ENCODE results near the gene KBTBD6. TPM values are rescaled to one million over a fixed set of nuclear protein-coding genes. Genes with fewer than 3 reads are reported as not detected.
"Not testable (repeated sequence)": the region's sequence is repeated elsewhere in the genome, so short reads cannot be mapped to it uniquely, and the experiment has no call there.

Gene KBTBD6, protein sequence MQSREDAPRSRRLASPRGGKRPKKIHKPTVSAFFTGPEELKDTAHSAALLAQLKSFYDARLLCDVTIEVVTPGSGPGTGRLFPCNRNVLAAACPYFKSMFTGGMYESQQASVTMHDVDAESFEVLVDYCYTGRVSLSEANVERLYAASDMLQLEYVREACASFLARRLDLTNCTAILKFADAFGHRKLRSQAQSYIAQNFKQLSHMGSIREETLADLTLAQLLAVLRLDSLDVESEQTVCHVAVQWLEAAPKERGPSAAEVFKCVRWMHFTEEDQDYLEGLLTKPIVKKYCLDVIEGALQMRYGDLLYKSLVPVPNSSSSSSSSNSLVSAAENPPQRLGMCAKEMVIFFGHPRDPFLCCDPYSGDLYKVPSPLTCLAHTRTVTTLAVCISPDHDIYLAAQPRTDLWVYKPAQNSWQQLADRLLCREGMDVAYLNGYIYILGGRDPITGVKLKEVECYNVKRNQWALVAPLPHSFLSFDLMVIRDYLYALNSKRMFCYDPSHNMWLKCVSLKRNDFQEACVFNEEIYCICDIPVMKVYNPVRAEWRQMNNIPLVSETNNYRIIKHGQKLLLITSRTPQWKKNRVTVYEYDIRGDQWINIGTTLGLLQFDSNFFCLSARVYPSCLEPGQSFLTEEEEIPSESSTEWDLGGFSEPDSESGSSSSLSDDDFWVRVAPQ
- polyA plus RNA-seq (ENCODE audit: insufficient read length in 3 of 3): 10 to 100 TPM; 15.8 to 20.6 (median 19.3) TPM
- long read RNA-seq, donor 1, full-length matches to known transcripts: 9 of 9 reads
- long read RNA-seq, donor 1, partial matches to known transcripts: 0 of 9 reads
- long read RNA-seq, donor 1, other reads (novel, unspliced or antisense): 0 of 9 reads
- long read RNA-seq, donor 2, full-length matches to known transcripts: 20 of 20 reads
- long read RNA-seq, donor 2, partial matches to known transcripts: 0 of 20 reads
- long read RNA-seq, donor 2, other reads (novel, unspliced or antisense): 0 of 20 reads
- long read RNA-seq, donor 3, full-length matches to known transcripts: 22 of 22 reads
- long read RNA-seq, donor 3, partial matches to known transcripts: 0 of 22 reads
- long read RNA-seq, donor 3, other reads (novel, unspliced or antisense): 0 of 22 reads
- long read RNA-seq, donor 4, full-length matches to known transcripts: 11 of 11 reads
- long read RNA-seq, donor 4, partial matches to known transcripts: 0 of 11 reads
- long read RNA-seq, donor 4, other reads (novel, unspliced or antisense): 0 of 11 reads
- long read RNA-seq, donor 5: 0 reads
- long read RNA-seq, donor 6, full-length matches to known transcripts: 22 of 22 reads
- long read RNA-seq, donor 6, partial matches to known transcripts: 0 of 22 reads
- long read RNA-seq, donor 6, other reads (novel, unspliced or antisense): 0 of 22 reads
- long read RNA-seq, donor 7, full-length matches to known transcripts: 19 of 19 reads
- long read RNA-seq, donor 7, partial matches to known transcripts: 0 of 19 reads
- long read RNA-seq, donor 7, other reads (novel, unspliced or antisense): 0 of 19 reads
- long read RNA-seq, donor 8: 0 reads
- long read RNA-seq, donor 9, full-length matches to known transcripts: 17 of 17 reads
- long read RNA-seq, donor 9, partial matches to known transcripts: 0 of 17 reads
- long read RNA-seq, donor 9, other reads (novel, unspliced or antisense): 0 of 17 reads
- long read RNA-seq, donor 10, full-length matches to known transcripts: 23 of 23 reads
- long read RNA-seq, donor 10, partial matches to known transcripts: 0 of 23 reads
- long read RNA-seq, donor 10, other reads (novel, unspliced or antisense): 0 of 23 reads
- long read RNA-seq, donor 11, full-length matches to known transcripts: 11 of 11 reads
- long read RNA-seq, donor 11, partial matches to known transcripts: 0 of 11 reads
- long read RNA-seq, donor 11, other reads (novel, unspliced or antisense): 0 of 11 reads
- long read RNA-seq, donor 12, full-length matches to known transcripts: 10 of 10 reads
- long read RNA-seq, donor 12, partial matches to known transcripts: 0 of 10 reads
- long read RNA-seq, donor 12, other reads (novel, unspliced or antisense): 0 of 10 reads
- long read RNA-seq, donor 13: 0 reads
- long read RNA-seq, donor 14, full-length matches to known transcripts: 7 of 7 reads
- long read RNA-seq, donor 14, partial matches to known transcripts: 0 of 7 reads
- long read RNA-seq, donor 14, other reads (novel, unspliced or antisense): 0 of 7 reads
- long read RNA-seq, donor 15, full-length matches to known transcripts: 4 of 4 reads
- long read RNA-seq, donor 15, partial matches to known transcripts: 0 of 4 reads
- long read RNA-seq, donor 15, other reads (novel, unspliced or antisense): 0 of 4 reads
- long read RNA-seq, donor 16, full-length matches to known transcripts: 43 of 43 reads
- long read RNA-seq, donor 16, partial matches to known transcripts: 0 of 43 reads
- long read RNA-seq, donor 16, other reads (novel, unspliced or antisense): 0 of 43 reads

DNA sequence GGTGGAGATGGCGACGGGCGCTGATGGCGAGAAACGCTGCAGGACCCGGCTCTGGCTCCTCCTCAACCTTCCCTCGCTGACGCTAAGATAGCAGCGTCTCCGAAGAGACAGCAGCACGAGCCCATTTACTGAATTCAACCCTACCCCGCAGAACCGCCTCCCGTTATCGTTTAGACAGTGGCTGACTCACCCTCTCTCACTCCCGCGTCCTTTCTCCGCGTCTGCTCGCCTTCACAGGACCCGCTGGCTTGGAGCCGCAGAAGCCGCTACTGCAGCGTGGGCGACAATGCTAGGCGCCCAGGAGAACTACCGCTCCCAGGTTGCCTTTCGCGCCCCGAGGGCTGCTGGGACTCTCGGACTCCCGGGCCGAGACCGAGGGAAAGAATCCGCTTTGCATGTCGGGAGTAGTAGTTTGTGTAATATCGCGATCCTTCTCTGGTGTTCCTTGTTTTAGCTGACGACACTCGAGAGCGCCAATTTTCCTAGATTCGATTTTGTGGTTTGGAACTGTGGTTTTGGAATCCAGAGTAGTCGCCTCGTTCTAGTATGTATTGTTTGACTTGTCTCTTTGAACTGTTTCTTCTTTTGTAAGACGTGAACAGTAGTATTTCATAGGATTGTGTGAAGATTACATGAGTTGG, at the start of gene KBTBD6:
Gene KBTBD6 (minus strand): TSS at position 291 of the 641 bp plus-strand sequence. CDS start 291 bp downstream, outside the sequence.
- peak; percentile 87 to 98 (median 96) for DNase-seq (ENCODE audit: extremely low read depth in 1 of 11, low read depth in 9 of 11, low spot score in 4 of 11)

DNA sequence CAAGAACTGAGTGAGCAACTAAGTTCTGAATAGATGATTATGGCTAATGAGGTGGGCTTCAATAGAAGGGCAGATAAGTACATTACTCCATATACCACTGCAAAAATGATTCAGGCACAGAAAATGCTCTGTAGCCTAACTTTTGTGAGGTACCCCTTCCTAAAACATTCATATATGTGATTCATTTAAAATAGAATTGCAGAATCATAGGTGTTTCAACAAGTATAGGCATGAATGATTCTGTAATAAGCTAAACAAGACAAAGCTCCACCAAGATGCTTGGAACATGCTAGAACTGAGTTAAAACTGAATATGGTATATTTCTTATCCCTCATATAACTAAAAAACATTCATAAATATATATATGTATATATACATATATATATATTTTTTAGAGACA, 49.6 kb upstream of the KBTBD6 start:
- DNase-seq (ENCODE audit: extremely low read depth in 1 of 11, low read depth in 9 of 11, low spot score in 4 of 11): no peak

DNA sequence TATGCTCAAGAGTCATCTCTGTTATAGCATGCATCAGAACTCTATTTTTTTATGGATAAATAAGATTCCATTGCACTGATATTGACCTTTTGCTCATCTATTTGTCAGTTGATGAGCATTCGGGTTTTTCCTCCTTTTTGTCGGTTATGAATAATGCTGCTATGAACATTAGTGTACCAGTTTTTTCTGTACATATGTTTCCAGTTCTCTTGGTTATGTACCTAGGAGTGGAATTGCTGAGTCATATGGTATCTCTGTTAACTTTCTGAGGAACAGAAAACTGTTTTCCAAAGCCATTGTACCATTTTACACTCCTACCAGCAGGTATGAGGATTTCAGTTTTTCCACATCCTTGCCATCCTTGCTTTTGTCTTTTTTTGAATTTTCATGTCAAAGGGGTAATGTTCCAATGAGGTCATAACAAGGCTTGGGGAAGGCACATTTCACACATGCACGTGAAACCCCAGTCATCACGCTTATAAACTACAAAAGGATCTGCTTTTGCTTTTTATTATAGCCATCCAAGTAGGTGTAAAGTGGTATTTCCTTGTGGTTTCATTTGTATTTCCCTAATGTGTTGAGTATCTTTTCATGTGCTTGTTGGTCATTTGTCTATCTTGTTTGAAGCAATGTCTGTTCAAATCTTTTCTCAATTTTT, 47.1 kb upstream of the KBTBD6 start:
- no peak for DNase-seq (ENCODE audit: extremely low read depth in 1 of 11, low read depth in 9 of 11, low spot score in 4 of 11)

DNA sequence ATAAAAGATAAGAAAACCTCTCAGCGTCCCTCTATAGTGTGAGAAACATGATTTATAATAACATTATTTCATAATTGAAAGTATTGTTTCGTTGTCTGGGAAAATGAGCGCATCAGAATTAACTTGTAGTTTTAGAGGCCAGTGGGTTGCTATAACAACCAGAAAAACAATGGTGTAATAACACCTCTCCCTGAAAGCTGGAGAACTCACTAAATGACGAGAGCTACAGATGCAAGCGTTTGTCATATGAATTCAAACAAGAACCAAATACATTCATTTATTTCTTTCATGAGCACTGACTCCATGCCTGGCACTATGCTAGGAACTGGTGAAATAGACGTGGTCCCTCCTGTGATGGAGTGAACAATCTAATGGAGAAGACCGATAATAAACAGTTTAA, 45.4 kb upstream of the KBTBD6 start:
- DNase-seq (ENCODE audit: extremely low read depth in 1 of 11, low read depth in 9 of 11, low spot score in 4 of 11): no peak

DNA sequence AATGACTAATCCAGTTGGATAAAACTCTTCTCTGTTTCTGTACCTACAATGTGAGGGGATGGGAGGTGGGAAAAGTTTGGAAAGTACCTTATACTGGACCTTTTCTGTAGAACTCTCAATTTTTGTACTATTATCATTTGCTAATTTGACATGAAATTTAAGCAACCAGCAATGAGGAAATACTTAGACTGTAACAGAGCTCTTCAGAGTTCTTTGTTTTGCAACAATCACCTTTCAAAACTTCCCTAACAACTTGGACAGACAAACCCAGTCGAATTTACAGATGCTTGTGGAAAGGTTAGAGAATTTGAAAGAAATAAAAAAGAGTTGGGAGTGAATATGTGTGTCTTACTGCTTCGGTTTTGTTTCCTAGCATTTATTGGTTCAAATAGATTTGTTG, 45.0 kb upstream of the KBTBD6 start:
- no peak for DNase-seq (ENCODE audit: extremely low read depth in 1 of 11, low read depth in 9 of 11, low spot score in 4 of 11)

DNA sequence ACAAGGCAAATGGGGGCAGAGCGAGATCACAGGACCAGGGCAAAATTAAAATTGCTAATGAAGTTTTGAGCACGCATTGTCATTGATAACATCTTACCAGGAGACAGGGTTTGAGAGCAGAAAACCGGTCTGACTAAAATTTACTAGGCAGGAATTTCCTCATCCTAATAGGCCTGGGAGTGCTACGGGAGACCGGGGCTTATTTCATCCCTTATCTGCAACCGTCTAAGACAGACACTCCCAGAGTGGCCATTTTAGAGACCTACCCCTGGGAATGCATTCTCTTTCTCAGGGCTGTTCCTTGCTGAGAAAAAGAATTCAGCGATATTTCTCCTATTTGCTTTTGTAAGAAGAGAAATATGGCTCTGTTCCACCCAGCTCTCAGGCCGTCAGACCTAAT, 43.0 kb upstream of the KBTBD6 start:
- not testable (repeated sequence) for DNase-seq (ENCODE audit: extremely low read depth in 1 of 11, low read depth in 9 of 11, low spot score in 4 of 11)

DNA sequence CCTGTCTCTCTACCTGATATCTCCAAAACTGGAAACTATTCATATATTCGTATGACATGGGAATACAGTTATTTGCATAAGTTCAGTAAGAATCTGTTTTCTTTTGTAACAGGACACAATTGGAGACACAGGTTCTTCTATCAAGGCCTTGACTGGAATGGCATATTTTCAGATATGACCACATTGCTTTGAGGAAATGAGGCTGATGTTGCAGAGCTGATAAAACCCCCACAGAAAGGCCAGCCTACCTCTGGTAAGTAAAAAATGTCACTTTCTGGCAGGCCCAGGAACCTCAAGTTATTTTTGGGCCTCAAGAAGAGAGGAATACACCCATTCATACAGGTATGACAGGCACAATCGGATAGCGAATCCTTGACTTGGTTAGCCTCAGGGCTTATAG, 29.5 kb upstream of the KBTBD6 start:
- DNase-seq (ENCODE audit: extremely low read depth in 1 of 11, low read depth in 9 of 11, low spot score in 4 of 11): no peak

DNA sequence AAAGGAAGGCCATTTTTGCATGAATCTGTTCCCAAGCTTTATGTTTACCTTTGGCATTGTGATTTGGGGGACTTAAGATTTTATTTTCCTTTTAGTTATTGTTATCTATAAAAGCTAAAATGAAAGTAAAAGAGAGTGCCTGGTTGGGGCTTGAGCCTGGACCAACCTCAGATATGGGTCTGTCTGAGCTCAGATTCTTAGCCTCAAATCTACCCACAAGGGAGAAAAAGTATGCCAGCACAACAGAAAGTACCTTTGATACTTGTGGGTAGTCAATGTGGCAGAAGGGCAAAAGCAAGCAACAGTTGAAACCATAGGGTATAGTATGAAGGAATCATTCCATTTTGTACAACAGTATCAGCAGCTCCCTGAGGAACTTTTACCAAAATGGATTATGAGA, 26.6 kb upstream of the KBTBD6 start:
- DNase-seq (ENCODE audit: extremely low read depth in 1 of 11, low read depth in 9 of 11, low spot score in 4 of 11): no peak

DNA sequence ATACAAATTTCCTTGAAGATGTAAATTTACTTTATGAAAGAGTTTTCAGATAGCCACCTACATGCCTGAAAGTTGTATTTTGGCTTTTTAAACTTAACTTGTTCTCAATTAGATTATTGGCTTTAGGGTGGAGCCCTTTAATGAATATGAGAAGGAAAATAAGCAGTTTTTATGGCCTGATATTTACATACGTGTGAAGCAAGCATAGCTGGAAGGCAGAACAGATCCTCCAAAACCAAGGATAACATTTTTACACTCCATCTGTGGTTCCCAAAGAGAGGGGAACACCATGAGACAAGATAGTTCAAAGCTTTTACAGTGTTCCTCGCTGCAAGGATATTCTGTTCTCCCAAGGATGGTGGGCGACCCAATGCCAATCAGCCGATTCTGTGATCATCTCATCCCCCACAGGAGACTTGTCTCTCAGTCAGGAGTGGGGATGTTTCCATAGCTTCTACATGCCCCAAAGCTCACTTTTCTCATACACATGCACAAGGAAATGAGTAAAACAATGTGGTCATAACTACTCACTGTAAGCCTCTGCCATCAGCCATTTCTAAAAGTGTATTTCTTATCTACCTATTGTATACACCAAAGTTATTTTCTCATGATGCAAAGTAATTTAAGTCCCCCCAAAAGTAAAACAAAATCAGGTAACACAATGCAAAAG, 24.6 kb upstream of the KBTBD6 start:
- no peak for DNase-seq (ENCODE audit: extremely low read depth in 1 of 11, low read depth in 9 of 11, low spot score in 4 of 11)

DNA sequence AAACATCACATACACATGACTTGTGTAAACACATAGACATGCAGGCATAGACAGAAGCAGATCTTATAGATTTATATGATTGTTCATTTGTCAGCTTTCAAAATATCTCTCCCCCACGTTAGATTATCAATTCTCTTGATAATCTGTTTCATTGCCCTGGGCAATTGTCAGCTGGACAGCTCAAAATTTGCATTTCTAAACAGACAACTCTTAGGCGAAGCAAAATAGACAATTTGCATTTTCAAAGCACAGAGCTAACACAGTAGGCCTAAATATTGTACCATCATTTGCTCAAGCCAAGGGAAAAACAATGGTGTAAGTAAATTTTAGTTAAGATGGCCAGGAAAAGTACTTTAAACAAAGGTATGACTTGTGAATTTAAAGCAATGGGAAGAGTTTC, 24.0 kb upstream of the KBTBD6 start:
- DNase-seq (ENCODE audit: extremely low read depth in 1 of 11, low read depth in 9 of 11, low spot score in 4 of 11): no peak

DNA sequence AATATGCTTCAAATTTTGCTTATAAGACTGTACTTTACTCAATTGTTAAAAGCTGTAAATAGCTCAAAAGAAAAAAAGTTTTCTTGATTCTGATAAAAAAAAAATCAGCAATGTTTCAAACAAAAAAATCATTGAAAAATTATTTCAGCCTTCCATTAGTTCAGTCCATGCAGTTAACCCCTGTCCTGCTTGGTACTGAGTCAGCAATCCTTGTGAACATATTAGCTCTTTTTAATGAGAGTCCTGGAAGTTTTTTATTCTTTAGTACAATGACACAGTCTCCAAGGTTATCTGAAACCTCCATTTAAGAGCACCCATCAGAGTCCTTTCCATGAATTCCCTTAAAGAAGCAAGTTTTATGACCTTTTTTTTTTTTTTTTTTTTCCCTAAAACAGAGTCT, 21.4 kb upstream of the KBTBD6 start:
- DNase-seq (ENCODE audit: extremely low read depth in 1 of 11, low read depth in 9 of 11, low spot score in 4 of 11): no peak

DNA sequence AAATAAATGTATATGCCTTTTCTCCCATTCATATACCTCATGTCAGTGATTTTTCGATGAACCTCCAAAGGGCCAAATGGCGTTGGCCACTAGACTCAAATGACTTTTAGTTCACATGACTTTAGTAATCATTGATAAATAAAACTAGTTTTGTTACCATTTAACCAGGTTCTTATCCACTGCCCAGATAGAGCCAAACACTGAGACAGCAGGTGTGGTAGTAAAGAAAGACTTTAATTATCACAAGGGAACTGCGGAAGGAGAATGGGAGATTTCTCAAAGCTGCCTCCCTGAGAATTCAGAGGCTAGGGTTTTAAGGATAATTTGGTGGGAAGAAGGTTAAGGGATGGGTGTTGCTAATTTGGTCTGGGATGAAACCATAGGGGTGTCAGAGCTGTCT, 19.4 kb upstream of the KBTBD6 start:
- DNase-seq (ENCODE audit: extremely low read depth in 1 of 11, low read depth in 9 of 11, low spot score in 4 of 11): no peak

DNA sequence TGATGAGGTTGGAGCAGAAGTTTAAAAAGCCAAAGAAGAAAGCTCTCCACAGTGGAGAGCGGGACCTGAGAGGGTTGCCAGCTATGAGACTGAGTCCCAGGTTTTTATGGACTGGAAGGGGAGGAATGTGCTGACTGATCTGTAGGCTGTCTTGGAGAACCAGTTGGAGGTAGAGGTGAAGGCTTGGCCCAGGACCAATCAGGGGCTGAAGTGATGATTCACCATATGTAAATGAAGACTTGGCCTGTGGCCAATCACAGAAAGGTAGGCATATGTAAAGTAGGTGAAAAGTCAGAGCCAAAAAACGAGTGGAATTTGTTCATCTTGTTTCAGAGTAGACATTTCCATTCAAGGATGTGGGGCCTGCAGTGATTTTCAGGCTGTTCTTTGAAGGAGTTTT, 17.5 kb upstream of the KBTBD6 start:
- DNase-seq (ENCODE audit: extremely low read depth in 1 of 11, low read depth in 9 of 11, low spot score in 4 of 11): no peak

DNA sequence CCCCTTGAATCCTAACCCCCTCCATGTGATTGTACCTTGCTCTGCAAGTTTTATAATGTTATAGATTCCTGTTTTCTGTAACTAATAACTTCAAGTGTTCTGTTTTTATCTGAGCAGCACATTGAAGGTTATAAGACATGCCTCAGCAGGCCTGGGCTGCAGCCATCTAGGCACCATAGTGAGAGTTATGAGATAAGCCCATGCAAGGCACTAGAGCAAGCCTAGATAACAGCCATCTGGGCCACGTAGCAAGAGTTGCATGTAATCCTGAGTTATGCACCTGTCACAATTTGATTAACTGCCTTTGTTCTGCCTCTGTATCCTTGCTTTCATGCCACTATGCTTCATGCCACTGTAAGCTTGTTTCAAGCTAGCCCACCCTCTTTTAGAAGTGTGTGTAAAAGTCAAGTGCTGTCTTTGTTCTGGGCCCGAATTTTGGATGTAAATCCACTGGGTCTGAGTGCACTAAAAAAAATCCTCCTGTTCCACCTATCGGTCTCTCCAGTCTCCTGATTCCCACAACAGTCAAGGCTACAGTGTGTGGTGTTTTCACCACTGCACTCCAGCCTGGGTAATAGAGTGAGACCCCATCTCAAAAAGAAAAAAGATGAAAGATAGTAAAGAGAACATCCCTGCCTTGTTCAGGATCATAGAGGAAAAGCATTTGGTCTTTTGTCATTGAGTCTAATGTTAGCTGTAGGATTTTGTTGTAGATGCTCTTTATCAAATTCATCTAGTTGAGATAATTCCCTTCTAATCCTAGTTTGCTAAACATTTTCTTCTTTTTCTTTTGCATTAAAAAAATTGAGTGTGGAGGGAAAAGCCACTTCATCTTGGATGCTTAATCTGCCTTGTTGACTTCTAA, 16.0 kb upstream of the KBTBD6 start:
- no peak for DNase-seq (ENCODE audit: extremely low read depth in 1 of 11, low read depth in 9 of 11, low spot score in 4 of 11)
